Activated CD4-positive, CD25-positive, alpha-beta regulatory T cell treated with anti-CD3 and anti-CD28 coated beads, Interleukin-2, amount 50 U/mL, for 24 hours (primary cell): ENCODE data around the gene PITHD1.
"Not testable (repeated sequence)": the region's sequence is repeated elsewhere in the genome, so short reads cannot be mapped to it uniquely, and the experiment has no call there.

Source experiments
- ATAC-seq, 2 donors: fragments of 150-1000 bp; cut with Tn5 transposase; one replicate each; pipeline ENCODE4 v1.10.0; 2021; ENCODE audit warnings: mild to moderate bottlenecking in 1 of 2, moderate library complexity in 1 of 2

PITHD1 gene

DNA sequence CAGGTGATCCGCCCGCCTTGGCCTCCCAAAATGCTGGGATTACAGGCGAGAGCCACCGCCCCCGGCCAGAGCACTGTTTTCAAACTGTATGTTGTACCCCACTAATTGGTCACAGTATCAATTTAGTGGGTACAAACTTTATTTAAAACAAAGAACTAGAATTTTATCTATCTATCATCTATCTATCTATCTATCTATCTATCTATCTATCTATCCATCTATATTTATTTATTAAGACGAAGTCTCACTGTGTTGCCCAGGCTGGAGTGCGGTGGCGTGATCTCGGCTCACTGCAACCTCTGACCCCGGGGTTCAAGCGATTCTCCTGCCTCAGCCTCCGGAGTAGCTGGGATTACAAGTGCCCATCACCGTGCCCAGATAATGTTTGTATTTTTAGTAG, 48.4 kb downstream of the PITHD1 start:
- not testable (repeated sequence) for ATAC-seq

DNA sequence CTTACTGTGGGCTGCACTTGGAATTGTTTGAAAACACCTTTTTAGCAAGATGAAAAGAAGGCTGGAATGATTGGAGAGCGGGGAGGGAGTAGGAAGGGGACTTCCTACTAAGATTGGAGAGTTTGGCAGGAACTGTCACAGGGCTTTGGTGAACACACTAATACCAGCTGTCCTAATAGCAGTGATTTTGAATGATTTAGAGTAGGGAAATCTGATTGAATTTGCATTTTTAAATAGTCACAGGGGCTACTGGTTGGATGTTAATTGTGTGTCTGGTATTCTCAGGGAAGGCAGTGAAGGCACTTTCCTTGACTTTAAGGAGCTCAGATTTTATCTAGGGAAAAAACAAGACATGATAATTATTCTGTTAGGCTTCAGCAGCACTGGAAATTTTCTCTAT, 49.5 kb downstream of the PITHD1 start:
- no peak for ATAC-seq

GRCh38 chr1:23834156-23834555, 55.9 kb downstream of the PITHD1 start:
- not testable (repeated sequence) for ATAC-seq

GRCh38 chr1:23836037-23836436, 57.8 kb downstream of the PITHD1 start:
- no peak for ATAC-seq
